ENCODE measurements around the gene RCAN2.

GRCh38 chr6:46302176-46302575, 189.1 kb downstream of the RCAN2 start:
- TF ChIP-seq POLR2A (IDR thresholded peaks at IDR 0.05; ENCODE audit: low read depth, low read length) (no peak), POLR2AphosphoS5 (IDR thresholded peaks at IDR 0.05; ENCODE audit: low read depth, low read length) (no peak), POU2F2 (IDR thresholded peaks at IDR 0.05; ENCODE audit: low read depth, low read length) (no peak)

Measured in GM12891 (cell line).